ENCODE data around the gene EP300.

EP300 gene

DNA sequence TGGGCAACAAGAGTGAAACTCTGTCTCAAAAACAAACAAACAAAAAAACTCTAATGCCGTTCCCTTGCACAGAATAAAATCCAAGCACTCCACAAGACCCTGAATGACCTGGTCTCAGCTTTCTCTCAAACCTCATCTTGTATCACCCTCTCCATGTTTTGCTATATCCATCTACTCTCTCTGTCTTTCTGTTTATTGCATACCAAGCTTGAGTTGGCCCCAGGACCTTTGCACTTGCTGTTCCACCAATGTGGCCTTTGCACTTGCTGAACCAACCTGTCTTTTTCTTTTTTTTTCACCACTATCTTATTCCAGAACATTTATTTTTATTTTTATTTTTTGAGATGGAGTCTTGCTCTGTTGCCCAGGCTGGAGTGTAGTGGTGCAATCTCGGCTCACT is 110.7 kb downstream of the EP300 start:
- no peak for DNase-seq

DNA sequence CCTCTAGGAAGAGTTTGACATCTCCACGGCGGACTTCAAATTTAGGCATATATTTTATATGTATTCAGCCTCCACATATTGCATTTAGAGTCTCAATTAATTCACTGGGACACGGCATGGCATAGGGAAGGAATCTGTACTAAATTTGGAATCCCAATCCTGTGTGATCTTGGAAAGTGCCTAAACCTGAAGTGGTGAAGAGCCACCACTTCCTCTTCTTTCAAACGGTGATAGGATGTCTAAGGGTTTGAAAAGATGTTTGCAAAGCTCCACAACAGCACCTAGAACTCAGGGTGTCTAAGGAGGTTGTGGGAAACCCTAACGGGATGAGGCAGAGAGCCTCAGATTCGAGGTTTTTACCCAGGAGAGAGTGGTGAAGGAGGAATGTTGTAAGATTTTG is 111.7 kb downstream of the EP300 start:
- DNase-seq, result no peak
- Histone ChIP-seq H3K27ac (no peak overlapping the region), H3K27me3 (replicated peaks) (no peaks in the 10 kb centered on the region), H3K36me3 (replicated peaks) (no peaks in the 10 kb centered on the region), H3K4me3 (ENCODE audit: low read depth, low read length) (no peak overlapping the region)
- in situ Hi-C loops (cut with HindIII; ENCODE audit: low pct_ligation_motif_present, low sequenced_read_pairs), result no loop called here
- TF ChIP-seq, protein P1, sequence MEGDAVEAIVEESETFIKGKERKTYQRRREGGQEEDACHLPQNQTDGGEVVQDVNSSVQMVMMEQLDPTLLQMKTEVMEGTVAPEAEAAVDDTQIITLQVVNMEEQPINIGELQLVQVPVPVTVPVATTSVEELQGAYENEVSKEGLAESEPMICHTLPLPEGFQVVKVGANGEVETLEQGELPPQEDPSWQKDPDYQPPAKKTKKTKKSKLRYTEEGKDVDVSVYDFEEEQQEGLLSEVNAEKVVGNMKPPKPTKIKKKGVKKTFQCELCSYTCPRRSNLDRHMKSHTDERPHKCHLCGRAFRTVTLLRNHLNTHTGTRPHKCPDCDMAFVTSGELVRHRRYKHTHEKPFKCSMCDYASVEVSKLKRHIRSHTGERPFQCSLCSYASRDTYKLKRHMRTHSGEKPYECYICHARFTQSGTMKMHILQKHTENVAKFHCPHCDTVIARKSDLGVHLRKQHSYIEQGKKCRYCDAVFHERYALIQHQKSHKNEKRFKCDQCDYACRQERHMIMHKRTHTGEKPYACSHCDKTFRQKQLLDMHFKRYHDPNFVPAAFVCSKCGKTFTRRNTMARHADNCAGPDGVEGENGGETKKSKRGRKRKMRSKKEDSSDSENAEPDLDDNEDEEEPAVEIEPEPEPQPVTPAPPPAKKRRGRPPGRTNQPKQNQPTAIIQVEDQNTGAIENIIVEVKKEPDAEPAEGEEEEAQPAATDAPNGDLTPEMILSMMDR (IDR thresholded peaks at IDR 0.05; ENCODE audit: low read depth, low read length, missing control alignments), result no peak

More for the DNA sequence above, 110.7 kb downstream of the EP300 start:
- Histone ChIP-seq H3K27me3 (replicated peaks) (no peaks in the 10 kb centered on the region), H3K36me3 (replicated peaks) (no peaks in the 10 kb centered on the region), H3K4me3 (ENCODE audit: low read depth, low read length) (no peak overlapping the region), H3K27ac (no peak overlapping the region)
- in situ Hi-C loops (cut with HindIII; ENCODE audit: low pct_ligation_motif_present, low sequenced_read_pairs), result no loop called here
- TF ChIP-seq, protein P1 (IDR thresholded peaks at IDR 0.05; ENCODE audit: low read depth, low read length, missing control alignments), result no peak

DNA sequence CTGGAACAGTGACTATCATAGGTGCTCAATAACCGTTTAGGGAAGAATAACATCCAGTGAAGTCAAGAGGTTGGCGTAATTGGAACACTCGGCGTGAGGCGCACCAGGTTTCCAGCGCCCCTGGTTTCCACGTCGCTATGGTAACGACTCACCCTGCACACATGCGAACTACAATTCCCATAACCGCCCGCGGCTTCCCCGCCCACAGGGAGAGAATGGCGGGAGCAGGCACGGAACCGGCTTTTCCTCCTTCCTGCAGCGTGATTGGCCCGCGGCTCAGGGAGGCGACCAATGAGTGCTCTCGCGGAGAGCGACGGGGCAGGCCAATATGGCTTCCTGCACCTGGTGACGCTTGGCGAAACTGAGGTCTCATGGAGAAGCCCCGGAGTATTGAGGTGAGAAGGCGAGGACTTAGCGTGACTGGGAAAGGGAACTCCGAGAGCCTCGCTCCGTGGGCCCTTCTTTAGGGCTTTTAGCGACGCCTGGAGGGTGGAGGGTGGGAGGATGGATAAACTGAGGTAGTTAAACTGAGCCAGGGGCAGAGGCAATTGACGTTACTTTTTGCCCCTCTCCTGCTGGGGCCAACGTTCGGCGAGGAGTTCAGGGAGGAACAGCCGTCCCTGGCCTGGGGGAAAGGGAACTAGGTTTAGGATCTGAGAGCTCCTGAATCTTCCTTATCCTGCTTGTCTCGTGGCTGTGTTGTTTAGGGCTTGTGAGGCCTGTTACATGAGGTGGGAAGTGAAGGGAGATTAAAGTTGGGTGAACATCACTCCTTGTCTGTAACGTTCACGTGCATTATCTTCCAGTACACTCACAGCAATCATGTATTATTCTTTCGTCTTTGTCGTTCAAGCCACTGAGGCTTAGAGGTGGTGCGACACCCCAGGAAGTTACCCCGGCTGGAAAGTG is 112.9 kb downstream of the EP300 start, which contains the start of gene L3MBTL2:
Gene L3MBTL2, plus strand, starts transcription at position 321 of the 909 bp plus-strand sequence. Its CDS starts 51 bp downstream, at position 372.
- Histone ChIP-seq H3K36me3 (replicated peaks) (peaks cover 5% of the 10 kb centered on the region), H3K27me3 (replicated peaks) (no peaks in the 10 kb centered on the region), H3K4me3 (ENCODE audit: low read depth, low read length) (peak within 1 kb of the TSS; percentile 99), H3K27ac (peak within 1 kb of the TSS; percentile 69)
- in situ Hi-C loops (cut with HindIII; ENCODE audit: low pct_ligation_motif_present, low sequenced_read_pairs), result no loop called here
- TF ChIP-seq, protein P1 (IDR thresholded peaks at IDR 0.05; ENCODE audit: low read depth, low read length, missing control alignments), result no peak
- peak; percentile 96 for DNase-seq

DNA sequence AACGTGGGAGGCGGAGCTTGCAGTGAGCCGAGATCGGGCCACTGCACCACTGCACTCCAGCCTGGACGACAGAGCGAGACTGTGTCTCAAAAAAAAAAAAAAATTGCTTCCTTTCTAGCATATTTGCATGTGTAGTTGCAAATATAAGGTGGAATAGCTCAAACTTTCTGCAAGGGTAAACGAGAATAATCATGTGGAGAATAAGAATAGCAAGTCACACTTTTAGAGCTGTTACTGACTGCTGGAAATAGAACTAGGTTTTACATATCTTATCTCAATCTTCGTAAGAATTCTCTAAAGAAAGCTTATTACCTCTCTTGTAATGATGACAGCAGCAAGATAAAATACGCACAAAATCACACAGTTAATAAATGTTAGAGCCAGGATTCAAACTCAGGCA is 114.3 kb downstream of the EP300 start:
- TF ChIP-seq, protein P1 (IDR thresholded peaks at IDR 0.05; ENCODE audit: low read depth, low read length, missing control alignments), result no peak
- H3K27ac ChIP-seq, result no peak overlapping the region
- peaks cover 13% of the 10 kb centered on the region for H3K36me3 ChIP-seq (replicated peaks)
- in situ Hi-C loops (cut with HindIII; ENCODE audit: low pct_ligation_motif_present, low sequenced_read_pairs), result no loop called here
- no peaks in the 10 kb centered on the region for H3K27me3 ChIP-seq (replicated peaks)
- H3K4me3 ChIP-seq (ENCODE audit: low read depth, low read length), result no peak overlapping the region
- DNase-seq, result no peak

DNA sequence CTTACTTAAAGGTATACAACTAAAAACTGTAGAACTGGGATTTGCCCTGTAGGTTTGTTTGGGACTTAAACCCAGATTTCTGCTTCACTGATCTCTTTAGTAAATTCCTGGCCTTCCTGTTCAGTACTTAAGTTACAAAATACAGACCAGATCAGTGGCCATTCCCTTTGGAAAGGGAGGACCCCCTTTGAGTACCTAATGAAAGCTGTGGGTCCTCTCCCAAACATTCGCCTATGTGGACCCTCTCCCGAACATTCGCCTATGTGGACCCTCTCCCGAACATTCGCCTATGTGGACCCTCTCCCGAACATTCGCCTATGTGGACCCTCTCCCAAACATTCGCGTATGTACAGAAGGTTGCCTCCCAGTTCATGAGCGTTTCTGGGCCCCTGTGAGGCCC is 123.0 kb downstream of the EP300 start:
- Histone ChIP-seq H3K36me3 (replicated peaks) (peaks cover 27% of the 10 kb centered on the region), H3K27me3 (replicated peaks) (no peaks in the 10 kb centered on the region), H3K4me3 (ENCODE audit: low read depth, low read length) (no peak overlapping the region), H3K27ac (no peak overlapping the region)
- TF ChIP-seq, protein P1 (IDR thresholded peaks at IDR 0.05; ENCODE audit: low read depth, low read length, missing control alignments), result no peak
- no peak for DNase-seq
- in situ Hi-C loops (cut with HindIII; ENCODE audit: low pct_ligation_motif_present, low sequenced_read_pairs), result no loop called here
